Measurements from ENCODE around the gene HS2ST1. TPM values are rescaled to one million over a fixed set of nuclear protein-coding genes. Genes with fewer than 3 reads are reported as not detected.
A peak's percentile ranks its signal among the peaks of the same experiment; 100 is the strongest.

Gene HS2ST1
- total and polyA plus RNA-seq, 2 experiments from 2014 or later = 6.7 to 17.1 TPM

DNA sequence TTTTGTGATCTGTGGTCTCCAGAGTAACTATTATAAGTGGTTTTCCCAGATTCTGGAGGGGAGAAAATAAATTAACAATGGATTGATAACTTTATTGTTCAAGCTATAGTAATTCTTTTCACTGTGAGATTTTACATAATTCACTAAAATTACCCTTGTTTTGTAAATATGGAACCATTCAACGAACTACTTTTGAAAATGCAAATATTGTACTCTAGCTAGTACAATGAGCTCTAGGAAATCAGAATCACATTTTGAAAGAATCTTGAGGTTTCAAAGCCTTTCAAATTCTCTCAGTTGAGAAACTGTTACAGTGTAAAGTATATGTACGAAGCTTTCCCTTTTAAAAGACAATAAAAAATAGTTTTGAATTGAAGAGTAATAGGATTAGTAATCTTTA lies 119.9 kb downstream of the HS2ST1 start:
- Mint-ChIP-seq H3K9me3 (no peaks in the 10 kb centered on the region), H3K4me1 (peaks cover 7% of the 10 kb centered on the region), H3K4me3 (no peak overlapping the region), H3K27me3 (ENCODE audit: insufficient read depth, low read depth, poor library complexity) (no peaks in the 10 kb centered on the region), H3K27ac (no peak overlapping the region), H3K36me3 (ENCODE audit: low read depth) (no peaks in the 10 kb centered on the region)
- no peak for DNase-seq (ENCODE audit: low spot score)
- peaks cover 28% of the 10 kb centered on the region for H3K79me2 ChIP-seq (replicated peaks; ENCODE audit: insufficient read depth)
- no peaks in the 10 kb centered on the region for H3F3A ChIP-seq (replicated peaks; ENCODE audit: low read depth)
- no peaks in the 10 kb centered on the region for H3K27me3 ChIP-seq (ENCODE audit: insufficient read depth)
- no peak overlapping the region for H3K4me3 ChIP-seq
- no peak for TF ChIP-seq NANOG (IDR thresholded peaks at IDR 0.05; ENCODE audit: borderline replicate concordance)
- no peak for TF ChIP-seq ZNF114 (CRISPR knock-in tag; IDR thresholded peaks at IDR 0.05)
- TF ChIP-seq, protein P1, sequence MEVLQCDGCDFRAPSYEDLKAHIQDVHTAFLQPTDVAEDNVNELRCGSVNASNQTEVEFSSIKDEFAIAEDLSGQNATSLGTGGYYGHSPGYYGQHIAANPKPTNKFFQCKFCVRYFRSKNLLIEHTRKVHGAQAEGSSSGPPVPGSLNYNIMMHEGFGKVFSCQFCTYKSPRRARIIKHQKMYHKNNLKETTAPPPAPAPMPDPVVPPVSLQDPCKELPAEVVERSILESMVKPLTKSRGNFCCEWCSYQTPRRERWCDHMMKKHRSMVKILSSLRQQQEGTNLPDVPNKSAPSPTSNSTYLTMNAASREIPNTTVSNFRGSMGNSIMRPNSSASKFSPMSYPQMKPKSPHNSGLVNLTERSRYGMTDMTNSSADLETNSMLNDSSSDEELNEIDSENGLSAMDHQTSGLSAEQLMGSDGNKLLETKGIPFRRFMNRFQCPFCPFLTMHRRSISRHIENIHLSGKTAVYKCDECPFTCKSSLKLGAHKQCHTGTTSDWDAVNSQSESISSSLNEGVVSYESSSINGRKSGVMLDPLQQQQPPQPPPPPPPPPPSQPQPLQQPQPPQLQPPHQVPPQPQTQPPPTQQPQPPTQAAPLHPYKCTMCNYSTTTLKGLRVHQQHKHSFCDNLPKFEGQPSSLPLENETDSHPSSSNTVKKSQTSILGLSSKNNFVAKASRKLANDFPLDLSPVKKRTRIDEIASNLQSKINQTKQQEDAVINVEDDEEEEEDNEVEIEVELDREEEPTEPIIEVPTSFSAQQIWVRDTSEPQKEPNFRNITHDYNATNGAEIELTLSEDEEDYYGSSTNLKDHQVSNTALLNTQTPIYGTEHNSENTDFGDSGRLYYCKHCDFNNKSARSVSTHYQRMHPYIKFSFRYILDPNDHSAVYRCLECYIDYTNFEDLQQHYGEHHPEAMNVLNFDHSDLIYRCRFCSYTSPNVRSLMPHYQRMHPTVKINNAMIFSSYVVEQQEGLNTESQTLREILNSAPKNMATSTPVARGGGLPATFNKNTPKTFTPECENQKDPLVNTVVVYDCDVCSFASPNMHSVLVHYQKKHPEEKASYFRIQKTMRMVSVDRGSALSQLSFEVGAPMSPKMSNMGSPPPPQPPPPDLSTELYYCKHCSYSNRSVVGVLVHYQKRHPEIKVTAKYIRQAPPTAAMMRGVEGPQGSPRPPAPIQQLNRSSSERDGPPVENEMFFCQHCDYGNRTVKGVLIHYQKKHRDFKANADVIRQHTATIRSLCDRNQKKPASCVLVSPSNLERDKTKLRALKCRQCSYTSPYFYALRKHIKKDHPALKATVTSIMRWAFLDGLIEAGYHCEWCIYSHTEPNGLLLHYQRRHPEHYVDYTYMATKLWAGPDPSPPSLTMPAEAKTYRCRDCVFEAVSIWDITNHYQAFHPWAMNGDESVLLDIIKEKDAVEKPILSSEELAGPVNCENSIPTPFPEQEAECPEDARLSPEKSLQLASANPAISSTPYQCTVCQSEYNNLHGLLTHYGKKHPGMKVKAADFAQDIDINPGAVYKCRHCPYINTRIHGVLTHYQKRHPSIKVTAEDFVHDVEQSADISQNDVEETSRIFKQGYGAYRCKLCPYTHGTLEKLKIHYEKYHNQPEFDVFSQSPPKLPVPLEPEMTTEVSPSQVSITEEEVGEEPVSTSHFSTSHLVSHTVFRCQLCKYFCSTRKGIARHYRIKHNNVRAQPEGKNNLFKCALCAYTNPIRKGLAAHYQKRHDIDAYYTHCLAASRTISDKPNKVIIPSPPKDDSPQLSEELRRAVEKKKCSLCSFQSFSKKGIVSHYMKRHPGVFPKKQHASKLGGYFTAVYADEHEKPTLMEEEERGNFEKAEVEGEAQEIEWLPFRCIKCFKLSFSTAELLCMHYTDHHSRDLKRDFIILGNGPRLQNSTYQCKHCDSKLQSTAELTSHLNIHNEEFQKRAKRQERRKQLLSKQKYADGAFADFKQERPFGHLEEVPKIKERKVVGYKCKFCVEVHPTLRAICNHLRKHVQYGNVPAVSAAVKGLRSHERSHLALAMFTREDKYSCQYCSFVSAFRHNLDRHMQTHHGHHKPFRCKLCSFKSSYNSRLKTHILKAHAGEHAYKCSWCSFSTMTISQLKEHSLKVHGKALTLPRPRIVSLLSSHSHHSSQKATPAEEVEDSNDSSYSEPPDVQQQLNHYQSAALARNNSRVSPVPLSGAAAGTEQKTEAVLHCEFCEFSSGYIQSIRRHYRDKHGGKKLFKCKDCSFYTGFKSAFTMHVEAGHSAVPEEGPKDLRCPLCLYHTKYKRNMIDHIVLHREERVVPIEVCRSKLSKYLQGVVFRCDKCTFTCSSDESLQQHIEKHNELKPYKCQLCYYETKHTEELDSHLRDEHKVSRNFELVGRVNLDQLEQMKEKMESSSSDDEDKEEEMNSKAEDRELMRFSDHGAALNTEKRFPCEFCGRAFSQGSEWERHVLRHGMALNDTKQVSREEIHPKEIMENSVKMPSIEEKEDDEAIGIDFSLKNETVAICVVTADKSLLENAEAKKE (CRISPR knock-in tag; IDR thresholded peaks at IDR 0.05) = no peak
- TF ChIP-seq, protein P2, sequence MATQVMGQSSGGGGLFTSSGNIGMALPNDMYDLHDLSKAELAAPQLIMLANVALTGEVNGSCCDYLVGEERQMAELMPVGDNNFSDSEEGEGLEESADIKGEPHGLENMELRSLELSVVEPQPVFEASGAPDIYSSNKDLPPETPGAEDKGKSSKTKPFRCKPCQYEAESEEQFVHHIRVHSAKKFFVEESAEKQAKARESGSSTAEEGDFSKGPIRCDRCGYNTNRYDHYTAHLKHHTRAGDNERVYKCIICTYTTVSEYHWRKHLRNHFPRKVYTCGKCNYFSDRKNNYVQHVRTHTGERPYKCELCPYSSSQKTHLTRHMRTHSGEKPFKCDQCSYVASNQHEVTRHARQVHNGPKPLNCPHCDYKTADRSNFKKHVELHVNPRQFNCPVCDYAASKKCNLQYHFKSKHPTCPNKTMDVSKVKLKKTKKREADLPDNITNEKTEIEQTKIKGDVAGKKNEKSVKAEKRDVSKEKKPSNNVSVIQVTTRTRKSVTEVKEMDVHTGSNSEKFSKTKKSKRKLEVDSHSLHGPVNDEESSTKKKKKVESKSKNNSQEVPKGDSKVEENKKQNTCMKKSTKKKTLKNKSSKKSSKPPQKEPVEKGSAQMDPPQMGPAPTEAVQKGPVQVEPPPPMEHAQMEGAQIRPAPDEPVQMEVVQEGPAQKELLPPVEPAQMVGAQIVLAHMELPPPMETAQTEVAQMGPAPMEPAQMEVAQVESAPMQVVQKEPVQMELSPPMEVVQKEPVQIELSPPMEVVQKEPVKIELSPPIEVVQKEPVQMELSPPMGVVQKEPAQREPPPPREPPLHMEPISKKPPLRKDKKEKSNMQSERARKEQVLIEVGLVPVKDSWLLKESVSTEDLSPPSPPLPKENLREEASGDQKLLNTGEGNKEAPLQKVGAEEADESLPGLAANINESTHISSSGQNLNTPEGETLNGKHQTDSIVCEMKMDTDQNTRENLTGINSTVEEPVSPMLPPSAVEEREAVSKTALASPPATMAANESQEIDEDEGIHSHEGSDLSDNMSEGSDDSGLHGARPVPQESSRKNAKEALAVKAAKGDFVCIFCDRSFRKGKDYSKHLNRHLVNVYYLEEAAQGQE (IDR thresholded peaks at IDR 0.05; ENCODE audit: unreplicated experiment) = no peak
- TF ChIP-seq, protein P3, sequence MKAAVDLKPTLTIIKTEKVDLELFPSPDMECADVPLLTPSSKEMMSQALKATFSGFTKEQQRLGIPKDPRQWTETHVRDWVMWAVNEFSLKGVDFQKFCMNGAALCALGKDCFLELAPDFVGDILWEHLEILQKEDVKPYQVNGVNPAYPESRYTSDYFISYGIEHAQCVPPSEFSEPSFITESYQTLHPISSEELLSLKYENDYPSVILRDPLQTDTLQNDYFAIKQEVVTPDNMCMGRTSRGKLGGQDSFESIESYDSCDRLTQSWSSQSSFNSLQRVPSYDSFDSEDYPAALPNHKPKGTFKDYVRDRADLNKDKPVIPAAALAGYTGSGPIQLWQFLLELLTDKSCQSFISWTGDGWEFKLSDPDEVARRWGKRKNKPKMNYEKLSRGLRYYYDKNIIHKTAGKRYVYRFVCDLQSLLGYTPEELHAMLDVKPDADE (IDR thresholded peaks at IDR 0.05) = no peak
- TF ChIP-seq, protein P4, sequence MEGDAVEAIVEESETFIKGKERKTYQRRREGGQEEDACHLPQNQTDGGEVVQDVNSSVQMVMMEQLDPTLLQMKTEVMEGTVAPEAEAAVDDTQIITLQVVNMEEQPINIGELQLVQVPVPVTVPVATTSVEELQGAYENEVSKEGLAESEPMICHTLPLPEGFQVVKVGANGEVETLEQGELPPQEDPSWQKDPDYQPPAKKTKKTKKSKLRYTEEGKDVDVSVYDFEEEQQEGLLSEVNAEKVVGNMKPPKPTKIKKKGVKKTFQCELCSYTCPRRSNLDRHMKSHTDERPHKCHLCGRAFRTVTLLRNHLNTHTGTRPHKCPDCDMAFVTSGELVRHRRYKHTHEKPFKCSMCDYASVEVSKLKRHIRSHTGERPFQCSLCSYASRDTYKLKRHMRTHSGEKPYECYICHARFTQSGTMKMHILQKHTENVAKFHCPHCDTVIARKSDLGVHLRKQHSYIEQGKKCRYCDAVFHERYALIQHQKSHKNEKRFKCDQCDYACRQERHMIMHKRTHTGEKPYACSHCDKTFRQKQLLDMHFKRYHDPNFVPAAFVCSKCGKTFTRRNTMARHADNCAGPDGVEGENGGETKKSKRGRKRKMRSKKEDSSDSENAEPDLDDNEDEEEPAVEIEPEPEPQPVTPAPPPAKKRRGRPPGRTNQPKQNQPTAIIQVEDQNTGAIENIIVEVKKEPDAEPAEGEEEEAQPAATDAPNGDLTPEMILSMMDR (conservative IDR thresholded peaks at IDR 0.05; ENCODE audit: low read depth in 2 of 2) = no peak
- no peak for TF ChIP-seq EZH2phosphoT487 (IDR thresholded peaks at IDR 0.05; ENCODE audit: unreplicated experiment)
- no peak for TF ChIP-seq JUNB (IDR thresholded peaks at IDR 0.05; ENCODE audit: unreplicated experiment)
- TF ChIP-seq STAT1 (IDR thresholded peaks at IDR 0.05; ENCODE audit: unreplicated experiment) = no peak
- TF ChIP-seq POLR2AphosphoS5 (IDR thresholded peaks at IDR 0.05; ENCODE audit: low read depth) = no peak
- no peak for TF ChIP-seq ZNF331 (CRISPR knock-in tag; IDR thresholded peaks at IDR 0.05; ENCODE audit: low read depth)
- TF ChIP-seq CREB1 (CRISPR knock-in tag; IDR thresholded peaks at IDR 0.05; ENCODE audit: low read depth) = no peak
- no peak for TF ChIP-seq EZH2 (IDR thresholded peaks at IDR 0.05; ENCODE audit: low read depth, unreplicated experiment)
- H3K36me3 ChIP-seq (ENCODE audit: insufficient read depth) = no peaks in the 10 kb centered on the region
- no peak for ATAC-seq
- H3K4me1 ChIP-seq (ENCODE audit: insufficient read depth) = peaks cover 13% of the 10 kb centered on the region; the same call in 1 of the 2 replicates
- H2AFZ ChIP-seq = no peak overlapping the region
- H3K27ac ChIP-seq (ENCODE audit: low read depth) = no peak overlapping the region
- peak overlapping the region; percentile 29; the same call in 1 of the 2 replicates for H3K4me2 ChIP-seq
- no peaks in the 10 kb centered on the region for H4K20me1 ChIP-seq (replicated peaks; ENCODE audit: insufficient read depth)
- H3K9me2 ChIP-seq (ENCODE audit: insufficient read depth) = no peaks in the 10 kb centered on the region
